Hair follicular keratinocyte (primary cell): ENCODE measurements around the gene SLC8A3. TPM values are rescaled to one million over a fixed set of nuclear protein-coding genes. Genes with fewer than 3 reads are reported as not detected.

Source experiments
- total RNA-seq: library from RNA; depleted of rRNA; stranded (reverse); fragments of >200 nt; gene quantifications from 2 replicates; pipeline ENCODE4 v1.2.3, GENCODE V29; 2015

Gene SLC8A3
- 0.04 and 0.08 TPM in 2 replicates for total RNA-seq

GRCh38 chr14:70188659-70189455 is at the start of gene SLC8A3:
SLC8A3 (minus strand) TSS chr14:70188951; CDS start chr14:70168422, 20,529 bp downstream.

Other genes starting within 250 kb of the SLC8A3 start
- gene COX16, start 170.7 kb upstream of the SLC8A3 start, total RNA-seq = 21.9 and 31.2 TPM in 2 replicates
- 6.7 and 8.7 TPM in 2 replicates for gene SYNJ2BP, start 228.1 kb upstream of the SLC8A3 start, total RNA-seq